Ascending aorta (tissue), 2 donors: Measurements from ENCODE around the gene PLXNA2. TPM values are rescaled to one million over a fixed set of nuclear protein-coding genes. Genes with fewer than 3 reads are reported as not detected.

Experiments
- DNase-seq, 2 donors: peaks; one replicate each; pipeline ENCODE4 v3.0.0-alpha.2; 2019; ENCODE audit warnings: low spot score in 2 of 2
- H3K27ac ChIP-seq, 2 donors: fragments of 200-600 bp; sonication (generic); one replicate each; pipeline ENCODE4 v1.5.1; 2016 to 2017; ENCODE audit warnings: mild to moderate bottlenecking in 1 of 2
- H3K27me3 ChIP-seq: fragments of 200-600 bp; sonication (generic); one replicate; pipeline ENCODE4 v1.5.1; 2017
- H3K36me3 ChIP-seq, 2 donors: fragments of 200-600 bp; sonication (generic); one replicate each; pipeline ENCODE4 v1.5.1; 2016
- H3K4me1 ChIP-seq, 2 donors: fragments of 200-600 bp; sonication (generic); one replicate each; pipeline ENCODE4 v1.5.1; 2016 to 2017; ENCODE audit warnings: mild to moderate bottlenecking in 1 of 2
- H3K4me3 ChIP-seq, 2 donors: fragments of 200-600 bp; sonication (generic); one replicate each; pipeline ENCODE4 v1.5.1; 2016 to 2017; ENCODE audit warnings: mild to moderate bottlenecking in 1 of 2
- H3K9me3 ChIP-seq, 2 donors: fragments of 200-600 bp; sonication (generic); one replicate each; pipeline ENCODE4 v1.5.1; 2016
- intact Hi-C: fragments of 100-400 bp; cut with DNase I; formaldehyde crosslinking; loops from one replicate; pipeline ENCODE4 v1.15.1; 2023
- total RNA-seq: library from RNA; depleted of rRNA; stranded (reverse); fragments of >200 nt; gene quantifications from one replicate; pipeline ENCODE4 v1.1.0, GENCODE V29; 2016
- TF ChIP-seq, protein P1 (sequence below), 3 experiments: fragments of 200-600 bp in 2 of 3; fragments of 450-650 bp in 1 of 3; sonication (generic) in 2 of 3; IDR thresholded peaks; one replicate each; pipeline ENCODE4 v1.5.1; 2016 to 2019; ENCODE audit warnings: antibody characterized with exemption in 3 of 3, mild to moderate bottlenecking in 1 of 3, moderate library complexity in 1 of 3

The PLXNA2 gene
- total RNA-seq, 1 donor from 2014 or later = 33.0 TPM

DNA sequence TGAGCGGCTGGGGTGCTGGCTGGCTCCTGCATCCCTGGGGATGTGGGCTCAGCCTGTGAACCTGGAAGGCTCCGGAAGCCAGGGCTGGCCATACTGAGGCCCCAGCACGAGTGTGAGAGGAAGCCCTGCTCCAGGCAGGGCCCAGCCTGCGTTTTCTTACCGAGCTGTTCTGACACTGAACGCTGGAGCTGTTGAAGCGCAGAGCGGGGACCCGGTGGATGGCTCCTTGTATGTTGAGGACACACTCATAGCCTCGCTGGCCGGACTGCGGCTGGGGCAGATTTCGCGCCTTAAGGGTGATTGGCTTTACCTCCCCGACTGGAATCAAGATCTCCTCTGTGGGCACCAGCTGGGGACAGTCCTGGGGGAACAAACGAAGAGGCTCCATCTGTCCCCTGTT is 160.0 kb downstream of the PLXNA2 start:
- no peaks in the 10 kb centered on the region for H3K9me3 ChIP-seq
- intact Hi-C loops = no loop called here
- H3K4me3 ChIP-seq = no peak overlapping the region
- H3K36me3 ChIP-seq = peaks cover 16 to 41% of the 10 kb centered on the region in 2 donors
- peaks cover 0 to 13% of the 10 kb centered on the region in 2 donors for H3K4me1 ChIP-seq
- no peak for DNase-seq
- TF ChIP-seq, protein P1, sequence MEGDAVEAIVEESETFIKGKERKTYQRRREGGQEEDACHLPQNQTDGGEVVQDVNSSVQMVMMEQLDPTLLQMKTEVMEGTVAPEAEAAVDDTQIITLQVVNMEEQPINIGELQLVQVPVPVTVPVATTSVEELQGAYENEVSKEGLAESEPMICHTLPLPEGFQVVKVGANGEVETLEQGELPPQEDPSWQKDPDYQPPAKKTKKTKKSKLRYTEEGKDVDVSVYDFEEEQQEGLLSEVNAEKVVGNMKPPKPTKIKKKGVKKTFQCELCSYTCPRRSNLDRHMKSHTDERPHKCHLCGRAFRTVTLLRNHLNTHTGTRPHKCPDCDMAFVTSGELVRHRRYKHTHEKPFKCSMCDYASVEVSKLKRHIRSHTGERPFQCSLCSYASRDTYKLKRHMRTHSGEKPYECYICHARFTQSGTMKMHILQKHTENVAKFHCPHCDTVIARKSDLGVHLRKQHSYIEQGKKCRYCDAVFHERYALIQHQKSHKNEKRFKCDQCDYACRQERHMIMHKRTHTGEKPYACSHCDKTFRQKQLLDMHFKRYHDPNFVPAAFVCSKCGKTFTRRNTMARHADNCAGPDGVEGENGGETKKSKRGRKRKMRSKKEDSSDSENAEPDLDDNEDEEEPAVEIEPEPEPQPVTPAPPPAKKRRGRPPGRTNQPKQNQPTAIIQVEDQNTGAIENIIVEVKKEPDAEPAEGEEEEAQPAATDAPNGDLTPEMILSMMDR (IDR thresholded peaks at IDR 0.05) = no peak
- no peak overlapping the region for H3K27ac ChIP-seq
- no peaks in the 10 kb centered on the region for H3K27me3 ChIP-seq

DNA sequence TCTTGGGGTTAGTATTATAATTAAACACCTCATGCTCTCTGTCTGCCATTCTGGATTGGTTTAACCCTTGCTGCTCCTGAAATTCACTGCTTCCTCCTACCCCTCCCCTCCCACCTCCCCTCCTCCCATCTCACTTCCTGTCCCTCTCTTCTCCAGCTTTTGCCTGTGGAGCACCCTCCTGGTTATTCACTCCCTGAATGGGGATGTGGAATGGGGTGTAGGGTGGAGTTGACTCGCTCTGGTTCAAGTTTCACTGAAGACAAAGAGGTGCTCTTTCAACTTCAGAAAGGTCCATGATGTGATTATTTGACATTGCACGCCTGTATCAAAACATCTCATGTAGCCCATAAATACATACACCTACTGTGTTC is 160.5 kb downstream of the PLXNA2 start:
- intact Hi-C loops = no loop called here

GRCh38 chr1:208083016-208083714 is 161.0 kb downstream of the PLXNA2 start:
- intact Hi-C loops = no loop called here
- peaks cover 11 to 51% of the 10 kb centered on the region in 2 donors for H3K36me3 ChIP-seq
- peaks cover 0 to 13% of the 10 kb centered on the region in 2 donors for H3K4me1 ChIP-seq

More for the DNA sequence above, 160.5 kb downstream of the PLXNA2 start:
- no peaks in the 10 kb centered on the region for H3K27me3 ChIP-seq
- TF ChIP-seq, protein P1 (IDR thresholded peaks at IDR 0.05) = no peak
- no peak overlapping the region for H3K27ac ChIP-seq
- H3K4me3 ChIP-seq = no peak overlapping the region
- H3K36me3 ChIP-seq = peaks cover 16 to 46% of the 10 kb centered on the region in 2 donors
- H3K4me1 ChIP-seq = peaks cover 0 to 13% of the 10 kb centered on the region in 2 donors
- H3K9me3 ChIP-seq = no peaks in the 10 kb centered on the region
- DNase-seq = no peak

DNA sequence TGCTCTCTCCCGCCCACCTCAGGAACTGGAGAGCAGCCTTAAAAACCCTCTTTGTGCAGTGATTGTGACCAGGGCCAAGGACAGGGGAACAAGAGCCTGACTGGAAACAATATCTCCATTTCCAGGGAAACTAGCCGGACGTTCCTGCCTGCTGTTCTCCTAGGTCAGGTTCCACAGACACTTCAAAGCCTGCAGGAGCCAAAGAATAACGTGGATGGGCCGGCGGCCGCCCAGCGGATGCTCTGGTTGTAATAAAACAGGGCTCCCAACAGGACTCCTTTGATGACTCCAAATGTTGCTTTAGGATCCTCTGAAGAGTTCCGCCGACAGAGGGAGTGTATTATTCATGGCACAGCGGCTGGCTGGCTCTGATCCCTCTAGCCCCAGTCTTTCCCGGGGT is 162.2 kb downstream of the PLXNA2 start:
- no peaks in the 10 kb centered on the region for H3K9me3 ChIP-seq

More at GRCh38 chr1:208083016-208083714, 161.0 kb downstream of the PLXNA2 start:
- Histone ChIP-seq H3K27ac (no peak overlapping the region), H3K27me3 (no peaks in the 10 kb centered on the region), H3K4me3 (no peak overlapping the region), H3K9me3 (no peaks in the 10 kb centered on the region)
- no peak for DNase-seq
- TF ChIP-seq, protein P1 (IDR thresholded peaks at IDR 0.05) = no peak

DNA sequence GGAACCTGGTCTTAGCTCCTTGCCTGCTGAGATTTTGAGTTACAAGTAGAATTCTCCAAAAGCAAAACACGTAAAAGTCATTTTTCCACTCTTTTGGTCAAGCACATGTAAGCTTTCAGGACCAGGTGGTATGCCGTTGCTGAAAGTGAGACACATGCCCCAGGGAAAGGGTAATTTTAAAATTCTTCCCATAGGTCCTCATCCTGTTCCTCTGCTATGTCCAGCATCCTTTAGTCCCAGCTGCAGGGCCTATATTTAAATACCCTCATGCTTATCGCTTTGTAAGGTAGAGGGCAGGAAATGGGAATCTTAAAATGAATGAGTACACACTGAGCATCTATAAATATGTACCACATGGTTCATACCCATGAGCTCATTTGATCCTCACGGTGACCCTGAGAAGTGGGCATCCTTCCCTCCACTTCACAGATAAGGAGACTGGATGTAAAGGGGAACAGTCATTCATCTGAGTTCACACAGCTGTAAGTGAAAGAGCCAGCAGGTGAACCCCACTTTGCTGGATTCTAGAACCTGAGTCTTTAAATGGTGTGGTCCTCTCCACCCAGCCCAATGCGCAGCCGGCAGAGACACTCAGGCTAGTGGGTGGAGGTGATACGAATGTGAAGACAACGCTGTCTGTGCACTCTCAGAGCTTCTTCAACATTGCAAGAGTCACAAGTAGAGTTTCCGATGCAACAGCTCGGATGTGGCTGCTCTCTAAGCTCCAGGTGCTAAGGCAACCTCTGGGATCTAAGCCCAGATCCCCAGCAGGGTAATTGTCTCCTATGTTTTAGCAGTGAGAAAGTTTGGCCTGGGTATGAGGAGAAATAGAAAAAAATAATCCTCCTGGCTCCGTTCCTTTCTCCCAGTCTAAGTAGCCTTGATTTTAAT is 163.5 kb downstream of the PLXNA2 start:
- Histone ChIP-seq H3K9me3 (no peaks in the 10 kb centered on the region), H3K27ac (no peak overlapping the region), H3K36me3 (peaks cover 13 to 52% of the 10 kb centered on the region in 2 donors), H3K4me1 (peaks cover 0 to 3% of the 10 kb centered on the region in 2 donors), H3K4me3 (no peak overlapping the region), H3K27me3 (no peaks in the 10 kb centered on the region)
- no peak for DNase-seq
- intact Hi-C loops = no loop called here
- TF ChIP-seq, protein P1 (IDR thresholded peaks at IDR 0.05) = no peak

More for the DNA sequence above, 162.2 kb downstream of the PLXNA2 start:
- intact Hi-C loops = no loop called here
- peaks cover 13 to 52% of the 10 kb centered on the region in 2 donors for H3K36me3 ChIP-seq
- TF ChIP-seq, protein P1 (IDR thresholded peaks at IDR 0.05) = no peak
- no peak for DNase-seq
- no peak overlapping the region for H3K4me3 ChIP-seq
- H3K27ac ChIP-seq = no peak overlapping the region
- no peaks in the 10 kb centered on the region for H3K27me3 ChIP-seq
- H3K4me1 ChIP-seq = peaks cover 0 to 12% of the 10 kb centered on the region in 2 donors
